GM12891 (cell line): ENCODE data around the gene RASA4B.
"Not testable (repeated sequence)": the region's sequence is repeated elsewhere in the genome, so short reads cannot be mapped to it uniquely, and the experiment has no call there.

ENCODE experiments used
- DNase-seq: peaks from one replicate; pipeline ENCODE4 v3.0.0; 2011; ENCODE audit warnings: low spot score; ENCODE audit not compliant: insufficient read length
- FAIRE-seq: peaks from 2 replicates; lab custom pipeline; 2011; peaks lifted over from hg19 to GRCh38; lab: Jason Lieb, UNC
- PAX5 ChIP-seq: IDR thresholded peaks from 2 replicates; pipeline ENCODE4 v1.6.1; 2011; ENCODE audit warnings: low read length, moderate library complexity, mild to moderate bottlenecking; ENCODE audit not compliant: insufficient read depth, severe bottlenecking
- POLR2A ChIP-seq: IDR thresholded peaks from 2 replicates; pipeline ENCODE4 v1.6.1; 2011; ENCODE audit warnings: low read depth, low read length, control low read depth
- POLR2AphosphoS5 ChIP-seq: IDR thresholded peaks from 2 replicates; pipeline ENCODE4 v1.6.1; 2011; ENCODE audit warnings: low read depth, low read length, control low read depth
- POU2F2 ChIP-seq: IDR thresholded peaks from 2 replicates; pipeline ENCODE4 v1.6.1; 2011; ENCODE audit warnings: low read depth, mild to moderate bottlenecking, control low read depth, low read length, moderate library complexity
- SPI1 ChIP-seq: IDR thresholded peaks from 2 replicates; pipeline ENCODE4 v1.6.1; 2011; ENCODE audit warnings: low read depth, low read length, control low read depth
- TAF1 ChIP-seq: IDR thresholded peaks from 2 replicates; pipeline ENCODE4 v1.6.1; 2011; ENCODE audit warnings: low read depth, low read length, control low read depth

Gene RASA4B

GRCh38 chr7:102479982-102480637 is 37.5 kb downstream of the RASA4B start:
- FAIRE-seq, DNase-seq: not testable (repeated sequence)

GRCh38 chr7:102479209-102479584 is 38.4 kb downstream of the RASA4B start:
- DNase-seq, FAIRE-seq: not testable (repeated sequence)

GRCh38 chr7:102478314-102479208 is 39.0 kb downstream of the RASA4B start, which contains the start of gene POLR2J:
POLR2J (minus strand) TSS chr7:102478922; CDS start chr7:102478860, 62 bp downstream.
- not testable (repeated sequence) for FAIRE-seq, DNase-seq

GRCh38 chr7:102474736-102475435 is 42.7 kb downstream of the RASA4B start:
- DNase-seq, FAIRE-seq: not testable (repeated sequence)

- not testable (repeated sequence) for FAIRE-seq, DNase-seq
These were observed 43.5 kb downstream of the RASA4B start for GRCh38 chr7:102474116-102474515.

GRCh38 chr7:102473271-102473991 is 44.1 kb downstream of the RASA4B start:
- no peak for TF ChIP-seq SPI1
- TF ChIP-seq POLR2A, result no peak
- TF ChIP-seq POU2F2, result no peak
- no peak for TF ChIP-seq POLR2AphosphoS5
- TF ChIP-seq PAX5, result no peak
- TF ChIP-seq TAF1, result no peak
- FAIRE-seq (no peak), DNase-seq (no peak)

- FAIRE-seq, result no peak
- peak; percentile 16; the same call in 1 of the 2 replicates for TF ChIP-seq POLR2AphosphoS5
- TF ChIP-seq TAF1, result no peak
- TF ChIP-seq POU2F2, result 0 out of 2 replicates have a peak, but pooled peaks have one; percentile 0
- 0 out of 2 replicates have a peak, but pooled peaks have one; percentile 26 for TF ChIP-seq POLR2A
- no peak for TF ChIP-seq SPI1
- TF ChIP-seq PAX5, result no peak
These were observed 45.2 kb downstream of the RASA4B start for GRCh38 chr7:102472126-102473041.

GRCh38 chr7:102471791-102472125 is 45.8 kb downstream of the RASA4B start:
- FAIRE-seq, result no peak
- peak; percentile 9; the same call in 1 of the 2 replicates for TF ChIP-seq POU2F2
- TF ChIP-seq POLR2AphosphoS5, result no peak
- no peak for DNase-seq

More at GRCh38 chr7:102472126-102473041, 45.2 kb downstream of the RASA4B start:
- DNase-seq, result no peak

- DNase-seq (no peak), FAIRE-seq (no peak)
- TF ChIP-seq POLR2A (no peak; the same call in 1 of the 2 replicates), PAX5 (no peak), POU2F2 (no peak)
These were observed 47.4 kb downstream of the RASA4B start for GRCh38 chr7:102469972-102470825.
